Stimulated activated naive CD4-positive, alpha-beta T cell (primary cell): ENCODE measurements around the gene ZSCAN22.

Experiments used
- DNase-seq, 6 experiments: peaks; one replicate each; lab custom pipeline; 2025; lab: John Stamatoyannopoulos, UW

The ZSCAN22 gene

DNA sequence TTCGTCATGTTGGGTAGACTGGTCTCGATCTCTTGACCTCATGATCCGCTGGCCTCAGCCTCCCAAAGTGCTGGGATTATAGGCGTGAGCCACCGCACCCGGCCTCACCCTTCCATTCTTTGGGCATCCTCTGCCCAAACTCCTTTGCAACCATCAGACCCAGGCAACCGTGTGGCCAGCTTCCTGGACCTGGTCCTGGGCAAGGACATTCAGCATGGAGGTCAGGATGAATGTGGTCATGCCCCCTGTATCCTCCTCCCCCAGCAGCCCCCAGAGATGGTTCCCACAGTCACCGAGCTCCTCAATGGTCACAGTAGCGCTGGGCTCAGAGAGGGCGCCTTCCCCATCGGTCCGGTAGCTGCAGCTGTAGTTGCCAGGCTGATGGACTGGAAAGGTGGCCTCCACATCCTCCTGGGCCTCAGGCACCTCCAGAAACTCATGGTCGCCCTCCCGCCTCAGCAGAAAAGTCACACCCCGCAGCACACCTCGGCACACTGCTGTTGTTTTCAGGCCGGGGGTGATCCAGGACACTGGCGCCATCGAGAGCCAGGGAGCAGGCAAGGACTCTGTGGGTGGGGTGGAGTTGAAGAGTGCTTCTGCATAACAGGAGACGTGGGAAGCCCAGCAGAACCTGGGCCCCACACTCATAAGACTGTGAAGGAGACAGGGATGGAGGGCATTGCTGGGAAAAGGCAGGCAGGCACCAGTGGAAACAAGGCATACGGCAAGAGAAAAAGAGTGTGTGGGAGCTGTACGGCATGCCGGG is 25.4 kb downstream of the ZSCAN22 start:
- no peak for DNase-seq

DNA sequence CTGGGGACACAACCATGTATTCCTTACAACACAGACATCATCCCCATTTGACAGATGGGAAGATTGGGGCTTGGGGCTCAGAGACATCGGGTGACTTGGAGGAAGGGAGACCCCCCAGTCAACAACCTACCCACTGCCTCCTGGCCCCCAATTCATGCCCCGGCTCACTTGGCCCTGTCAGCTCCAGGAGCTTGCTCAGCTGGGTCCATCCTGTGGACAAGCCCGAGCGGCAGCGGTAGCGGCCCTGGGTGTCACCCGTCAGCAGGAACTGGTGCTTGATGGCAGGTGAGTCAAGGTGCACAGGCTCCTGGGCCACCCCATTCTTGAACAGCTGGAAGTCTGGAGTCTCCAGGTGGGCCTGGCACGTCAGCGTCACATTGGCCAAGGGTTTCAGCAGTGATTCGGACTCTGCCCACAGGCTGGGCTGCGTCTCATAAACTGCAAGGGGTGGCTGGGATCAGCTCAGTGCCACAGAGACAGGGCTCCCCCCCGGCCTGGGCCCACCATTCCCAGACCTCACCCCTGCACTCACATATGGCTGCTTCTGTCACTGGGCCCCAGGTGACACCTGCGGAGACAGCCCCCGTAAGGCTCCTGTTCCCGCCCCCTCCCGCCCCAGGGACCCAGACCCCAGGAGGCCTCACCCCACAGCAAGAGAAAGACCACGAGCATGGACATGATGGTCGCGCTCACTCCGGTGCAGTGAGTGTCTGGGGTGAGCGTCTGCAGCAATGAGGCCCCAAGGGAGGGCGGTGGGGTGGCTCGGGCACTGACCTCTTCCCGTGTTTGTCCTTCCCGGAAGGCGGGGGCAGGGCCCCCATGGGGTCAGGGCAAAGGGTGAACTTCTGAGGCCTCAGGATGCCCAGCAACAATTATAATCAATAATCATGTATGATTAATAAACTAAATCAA is 26.2 kb downstream of the ZSCAN22 start, which contains the start of gene A1BG:
Gene A1BG, minus strand, starts transcription at position 733 of the 912 bp plus-strand sequence. Its CDS starts 55 bp downstream, at position 678.
- DNase-seq, result no peak

DNA sequence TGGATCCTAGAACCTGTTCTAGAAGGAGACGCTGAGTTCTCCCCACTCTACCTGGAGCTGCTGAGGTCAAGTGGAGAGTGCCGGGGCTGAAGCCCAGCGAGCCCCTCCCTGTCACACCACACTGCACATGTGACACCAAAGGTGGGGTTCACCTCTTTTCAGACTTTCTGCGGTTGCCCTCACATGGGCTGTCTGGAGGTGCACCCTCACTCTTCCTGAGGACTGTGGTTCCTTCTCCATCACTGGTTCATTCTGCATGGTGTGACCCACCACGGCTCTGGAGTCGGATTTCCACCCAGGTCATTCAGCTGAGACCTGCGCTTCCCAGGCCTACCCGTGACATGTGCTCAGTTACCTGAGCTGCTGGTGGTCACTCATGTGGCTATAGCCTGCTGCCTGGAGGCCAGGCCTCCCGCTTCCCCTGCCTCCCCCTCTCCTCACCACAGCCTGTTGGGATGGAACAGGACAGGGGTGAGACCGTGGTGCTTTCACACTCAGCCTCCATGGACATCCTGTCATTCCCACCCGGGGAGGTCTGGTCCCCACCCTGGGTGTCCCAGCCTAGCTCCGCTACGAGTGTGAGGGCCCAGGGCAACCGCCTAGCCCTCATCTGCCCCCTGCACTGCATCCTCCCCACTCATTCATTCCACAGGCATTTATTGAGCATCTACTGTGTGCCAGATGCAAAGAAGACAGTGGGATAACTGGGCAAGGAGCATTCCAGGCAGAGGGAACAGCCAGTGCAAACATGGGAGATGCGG is 27.1 kb downstream of the ZSCAN22 start:
- DNase-seq, result no peak

DNA sequence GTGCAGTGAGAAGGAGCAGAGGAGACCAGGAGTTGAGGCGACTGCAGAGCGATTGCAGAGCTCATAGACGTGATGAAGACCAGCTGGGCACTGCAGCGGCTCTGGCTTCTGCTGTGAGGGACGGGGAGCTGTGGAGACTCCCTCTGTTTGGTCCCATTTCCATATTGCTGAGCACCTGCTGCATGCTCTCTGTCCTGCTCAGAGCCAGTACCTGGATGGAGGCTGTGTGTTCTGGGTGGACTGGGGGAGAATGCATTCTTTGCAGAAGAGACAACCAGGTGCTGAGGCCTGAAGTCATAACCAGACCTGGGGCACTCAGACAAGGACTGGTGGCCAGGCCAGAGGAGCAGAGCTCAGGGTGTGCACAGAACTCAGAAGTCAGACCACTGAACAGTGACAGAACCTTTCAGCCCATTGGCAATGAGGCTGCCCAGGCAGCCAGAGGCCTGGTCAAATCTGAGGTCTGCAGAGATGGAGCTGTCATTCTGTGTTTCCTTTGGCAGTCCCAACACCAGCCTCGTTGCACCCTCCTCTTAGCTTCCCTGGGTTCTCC is 27.8 kb downstream of the ZSCAN22 start:
- DNase-seq, result no peak

DNA sequence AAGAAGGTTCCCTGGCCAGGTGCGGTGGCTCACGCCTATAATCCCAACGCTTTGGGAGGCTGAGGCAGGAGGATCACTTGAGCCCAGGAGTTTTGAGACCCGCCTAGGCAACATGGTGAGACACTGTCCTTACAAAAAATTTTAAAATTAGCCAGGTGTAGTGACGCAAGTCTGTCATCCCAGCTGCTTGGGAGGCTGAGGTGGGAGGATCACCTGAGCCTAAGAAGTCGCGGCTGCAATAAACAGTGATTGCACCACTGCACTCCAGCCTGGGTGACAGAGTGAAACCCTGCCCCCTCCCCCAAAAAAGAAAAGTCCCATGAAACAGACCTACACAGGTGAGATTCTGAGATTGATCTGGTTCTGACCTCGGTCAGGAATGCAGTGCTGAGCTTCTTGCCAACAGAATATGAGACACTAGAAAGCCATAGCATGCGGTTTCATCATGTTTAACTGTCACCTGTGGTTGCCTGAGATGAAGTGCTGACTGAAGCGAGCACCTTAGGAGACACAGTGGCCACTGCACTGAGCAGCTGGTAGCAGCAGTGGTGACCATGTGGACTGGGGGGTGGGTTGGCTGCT is 28.5 kb downstream of the ZSCAN22 start:
- no peak for DNase-seq

DNA sequence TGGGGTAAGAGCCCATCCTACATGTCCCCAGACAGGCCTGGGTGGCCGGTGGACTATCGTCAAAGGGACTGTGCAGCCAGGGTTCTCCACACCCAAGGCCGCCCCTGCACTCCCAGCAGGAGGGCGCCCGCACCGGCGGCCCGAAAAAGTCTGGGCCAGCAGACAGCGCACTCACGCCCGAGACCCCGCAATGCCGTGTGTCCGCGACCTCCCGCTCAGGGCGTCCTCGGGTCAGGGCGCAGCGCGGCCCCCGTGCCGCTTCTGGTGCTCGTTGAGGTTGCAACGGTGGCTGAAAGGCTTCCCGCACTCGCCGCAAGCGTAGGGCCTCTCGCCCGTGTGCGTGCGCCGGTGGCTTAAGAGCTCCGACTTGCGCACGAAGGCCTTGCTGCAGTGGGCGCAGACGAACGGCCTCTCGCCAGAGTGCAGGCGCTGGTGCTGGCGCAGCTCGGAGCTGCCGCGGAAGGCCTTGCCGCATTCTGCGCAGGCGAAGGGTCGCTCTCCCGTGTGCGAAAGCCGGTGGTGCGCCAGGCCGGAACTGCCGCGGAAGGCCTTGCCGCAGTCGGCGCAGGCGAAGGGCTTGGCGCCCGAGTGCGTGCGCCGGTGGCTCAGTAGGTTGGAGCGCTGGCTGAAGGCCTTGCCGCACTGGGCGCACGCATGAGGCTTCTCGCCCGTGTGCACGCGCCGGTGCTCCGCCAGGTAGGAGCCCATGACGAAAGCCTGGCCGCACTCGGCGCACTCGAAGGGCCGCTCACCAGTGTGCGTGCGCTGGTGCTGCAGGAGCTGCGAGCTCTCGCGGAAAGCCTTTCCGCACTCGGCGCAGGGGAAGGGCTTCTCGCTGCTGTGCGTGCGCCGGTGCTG is 29.3 kb downstream of the ZSCAN22 start:
- DNase-seq, result peak; percentile 21 to 72 (median 34)

DNA sequence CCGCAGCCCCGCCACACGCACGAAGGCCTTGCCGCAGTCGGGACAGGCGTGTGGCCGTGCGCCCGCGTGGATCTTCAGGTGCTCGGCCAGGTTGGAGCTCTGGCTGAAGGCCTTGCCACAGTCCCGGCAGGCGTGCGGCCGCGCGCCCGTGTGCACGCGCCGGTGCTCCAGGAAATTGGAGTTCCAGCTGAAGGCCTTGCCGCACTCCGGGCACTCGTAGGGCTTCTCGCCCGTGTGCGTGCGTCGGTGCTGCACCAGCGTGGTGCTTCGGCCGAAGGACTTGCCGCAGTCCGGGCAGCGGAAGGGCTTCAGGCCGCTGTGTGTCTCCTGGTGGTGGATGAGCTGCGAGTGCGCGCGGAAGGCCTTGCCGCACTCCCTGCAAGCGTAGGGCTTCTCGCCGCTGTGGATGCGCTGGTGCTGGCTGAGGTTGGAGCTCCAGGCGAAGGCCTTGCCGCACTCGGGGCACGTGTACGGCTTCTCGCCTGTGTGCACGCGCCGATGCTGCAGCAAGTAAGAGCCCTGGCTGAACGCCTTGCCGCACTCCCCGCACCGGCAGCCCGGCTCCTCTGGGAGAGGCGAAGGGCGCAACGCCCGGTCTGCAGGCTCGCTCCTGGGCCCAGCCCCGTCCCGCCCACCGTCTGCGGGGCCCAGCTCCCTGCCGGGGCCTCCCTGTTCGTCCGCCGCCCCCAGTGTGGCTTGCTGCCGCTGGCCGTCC is 30.1 kb downstream of the ZSCAN22 start:
- peak in 1 of 6 experiments; percentile 34 for DNase-seq

DNA sequence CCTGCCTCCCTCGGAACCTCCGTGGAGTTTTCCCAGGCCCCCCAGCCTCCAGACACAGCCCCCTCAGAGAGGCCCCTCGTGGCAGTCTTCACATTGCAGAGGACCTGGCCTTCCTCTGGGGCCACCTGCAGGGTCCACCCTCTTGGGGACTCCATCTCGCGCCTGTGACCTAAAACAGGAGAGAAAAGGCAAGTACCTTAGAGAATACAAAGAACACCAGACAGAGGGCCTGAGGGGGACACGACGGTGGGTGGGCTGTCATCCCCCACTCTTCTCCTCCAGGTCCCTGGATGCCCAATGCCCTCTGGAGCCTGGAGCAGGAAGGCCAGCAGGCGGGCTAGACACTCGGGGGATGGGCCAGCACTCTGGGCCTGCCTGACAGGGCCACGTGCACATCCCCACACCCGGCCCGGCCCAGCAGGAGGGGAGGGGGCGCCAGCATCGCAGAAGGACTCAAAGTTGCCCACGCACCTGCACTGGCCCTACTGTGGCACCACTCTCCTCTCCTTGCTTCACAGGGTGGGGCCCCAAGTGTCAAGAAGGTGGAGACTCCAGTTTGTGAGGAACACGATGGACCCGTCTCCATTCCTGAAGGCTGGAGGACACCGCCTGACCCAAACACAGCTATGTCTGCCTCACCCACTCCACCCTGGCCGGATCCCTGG is 30.8 kb downstream of the ZSCAN22 start:
- no peak for DNase-seq

DNA sequence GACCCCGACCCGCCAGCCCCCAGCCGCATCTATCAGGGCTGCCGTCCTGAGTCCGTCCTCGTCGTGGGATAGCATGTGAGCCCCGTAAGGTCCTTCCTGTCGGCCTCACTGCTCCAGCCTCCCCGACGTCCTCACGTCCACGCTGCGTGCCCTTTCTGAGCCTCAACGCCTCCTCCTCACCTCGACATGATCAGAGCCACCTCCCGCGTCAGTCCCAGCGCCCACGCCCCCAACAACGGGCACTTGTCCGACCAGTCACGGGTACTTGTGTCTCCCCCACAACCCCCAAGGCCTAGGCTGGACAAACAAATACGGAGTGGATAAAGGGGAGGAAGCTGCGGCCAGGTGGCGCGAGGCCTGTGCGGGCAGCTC is 35.1 kb downstream of the ZSCAN22 start:
- DNase-seq, result peak in 4 of 6 experiments; percentile 13 to 38 (median 30)

DNA sequence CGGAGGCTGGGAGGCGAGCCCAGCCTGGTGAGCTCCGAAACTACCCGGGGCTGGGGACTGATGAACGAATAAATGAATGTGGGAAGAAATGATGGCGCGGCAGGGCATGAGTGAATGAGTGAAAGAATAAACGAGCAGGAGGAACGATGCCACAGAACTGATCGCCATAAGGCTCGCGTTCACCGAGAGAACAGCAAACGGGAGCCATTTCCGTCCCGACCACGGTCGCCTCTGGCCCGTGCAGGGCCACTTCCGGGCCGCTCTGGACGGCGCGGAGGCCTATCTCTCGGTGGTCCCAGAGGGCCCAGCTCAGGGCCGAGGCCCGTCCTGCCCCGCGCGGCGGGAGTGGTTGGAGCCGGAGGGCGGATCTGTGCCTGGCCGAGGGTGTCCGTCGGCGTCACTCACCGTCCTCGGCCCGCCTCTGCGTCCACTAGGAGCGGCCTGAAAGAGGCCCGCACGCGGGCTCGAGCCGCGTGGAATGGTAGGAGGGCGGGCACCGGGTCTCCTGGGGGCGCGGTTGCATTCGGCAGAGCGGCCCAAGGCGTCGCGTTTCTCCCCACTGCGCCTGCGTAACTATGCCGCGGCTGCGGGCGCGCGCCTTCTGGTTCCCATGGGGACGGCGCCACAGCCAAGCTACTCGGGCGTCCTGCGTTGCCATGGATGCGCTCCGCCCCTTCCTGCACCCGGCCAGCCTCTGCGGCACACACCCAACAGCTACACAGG is 35.6 kb downstream of the ZSCAN22 start, which contains the start of gene ZNF497:
Gene ZNF497, minus strand, starts transcription at position 480 of the 723 bp plus-strand sequence. CDS start 5,116 bp downstream, outside the sequence.
- peak; percentile 90 to 95 (median 94) for DNase-seq

DNA sequence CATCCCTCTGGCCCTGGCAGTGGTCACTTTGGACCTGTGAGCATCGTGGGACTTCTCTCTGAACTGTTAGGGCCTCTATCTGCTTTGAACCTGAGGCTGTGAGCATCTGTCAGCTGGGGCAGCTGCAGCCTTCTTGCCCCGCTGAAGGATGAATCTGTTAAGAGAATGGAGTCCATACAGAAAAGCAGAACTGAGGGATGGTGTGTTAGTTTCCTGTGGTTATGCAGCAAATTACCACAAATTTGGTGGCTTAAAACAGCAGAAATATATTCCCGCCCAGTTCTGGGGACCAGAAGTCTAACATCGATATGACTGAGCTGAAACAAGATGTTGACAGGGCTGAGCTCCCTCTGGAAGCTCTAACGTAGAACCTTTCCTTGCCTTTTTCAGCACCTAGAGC is 37.4 kb downstream of the ZSCAN22 start:
- no peak for DNase-seq

DNA sequence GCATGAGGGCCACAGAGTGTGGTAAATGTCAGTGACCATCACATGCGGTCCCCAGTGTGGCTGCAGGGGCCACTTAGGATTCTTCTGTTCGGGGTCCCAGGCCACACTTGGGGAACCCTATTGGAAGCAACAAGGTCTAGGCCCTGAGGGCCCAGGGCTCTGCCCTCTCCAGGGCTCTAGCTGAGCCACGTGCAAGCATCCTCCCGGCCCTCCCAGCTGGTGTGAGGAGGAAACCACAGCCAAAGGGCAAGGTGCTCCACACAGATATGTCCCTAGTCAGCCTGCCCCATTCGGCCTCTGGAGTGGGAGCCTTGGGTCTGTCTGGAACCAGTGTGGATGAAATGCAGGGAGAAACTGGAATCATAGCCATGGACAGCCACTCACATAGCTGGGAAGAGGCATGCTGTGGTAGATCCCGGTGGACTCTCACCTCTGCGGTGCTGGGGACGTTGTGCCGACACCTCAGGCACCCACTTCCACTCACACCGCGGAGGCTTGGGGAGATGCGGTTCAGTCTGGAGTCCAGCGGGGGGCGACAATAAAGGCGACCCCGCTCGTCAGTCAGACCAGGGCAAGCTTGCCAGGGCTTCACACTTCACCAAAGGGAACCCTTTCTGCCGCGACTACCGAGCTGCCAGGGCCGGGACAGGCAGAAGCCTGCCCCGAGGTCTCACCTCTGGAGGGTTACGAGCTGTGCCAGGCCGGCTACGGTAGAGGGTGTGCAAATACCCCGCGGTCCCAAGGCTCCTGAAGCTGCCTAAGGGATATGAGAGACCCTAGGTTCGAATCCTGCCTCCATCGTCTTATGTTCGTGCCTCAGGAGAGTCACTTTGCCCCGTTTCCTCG is 40.0 kb downstream of the ZSCAN22 start:
- DNase-seq, result no peak

DNA sequence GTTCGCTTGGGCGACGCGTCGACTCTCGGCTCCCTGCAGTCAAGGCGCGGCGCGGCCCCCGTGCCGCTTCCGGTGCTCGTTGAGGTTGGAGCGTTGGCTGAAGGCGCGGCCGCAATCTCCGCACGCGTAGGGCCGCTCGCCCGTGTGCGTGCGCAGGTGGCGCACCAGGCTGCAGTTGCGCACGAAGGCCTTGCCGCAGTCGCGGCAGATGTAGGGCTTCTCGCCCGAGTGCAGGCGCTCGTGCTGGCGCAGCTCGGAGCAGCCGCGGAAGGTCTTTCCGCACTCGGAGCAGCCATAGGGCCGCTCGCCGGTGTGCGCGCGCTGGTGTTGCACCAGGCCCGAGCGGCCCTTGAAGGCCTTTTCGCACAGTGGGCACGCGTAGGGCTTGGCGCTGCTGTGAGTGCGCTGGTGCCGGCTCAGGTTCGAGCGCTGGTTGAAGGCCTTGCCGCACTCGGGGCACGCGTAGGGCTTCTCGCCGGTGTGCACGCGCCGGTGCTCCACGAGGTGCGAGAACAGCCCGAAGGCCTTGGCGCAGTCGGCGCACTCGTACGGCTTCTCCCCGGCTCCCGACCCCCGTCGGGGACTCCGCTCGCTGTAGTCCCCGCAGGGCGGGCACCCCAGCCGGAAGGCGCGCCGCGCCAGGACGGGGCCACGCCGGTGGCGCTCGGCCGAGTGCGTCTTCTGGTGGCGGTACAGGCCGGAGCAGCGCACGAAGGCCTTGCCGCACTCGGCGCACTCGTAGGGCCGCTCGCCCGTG is 41.1 kb downstream of the ZSCAN22 start:
- DNase-seq, result no peak

DNA sequence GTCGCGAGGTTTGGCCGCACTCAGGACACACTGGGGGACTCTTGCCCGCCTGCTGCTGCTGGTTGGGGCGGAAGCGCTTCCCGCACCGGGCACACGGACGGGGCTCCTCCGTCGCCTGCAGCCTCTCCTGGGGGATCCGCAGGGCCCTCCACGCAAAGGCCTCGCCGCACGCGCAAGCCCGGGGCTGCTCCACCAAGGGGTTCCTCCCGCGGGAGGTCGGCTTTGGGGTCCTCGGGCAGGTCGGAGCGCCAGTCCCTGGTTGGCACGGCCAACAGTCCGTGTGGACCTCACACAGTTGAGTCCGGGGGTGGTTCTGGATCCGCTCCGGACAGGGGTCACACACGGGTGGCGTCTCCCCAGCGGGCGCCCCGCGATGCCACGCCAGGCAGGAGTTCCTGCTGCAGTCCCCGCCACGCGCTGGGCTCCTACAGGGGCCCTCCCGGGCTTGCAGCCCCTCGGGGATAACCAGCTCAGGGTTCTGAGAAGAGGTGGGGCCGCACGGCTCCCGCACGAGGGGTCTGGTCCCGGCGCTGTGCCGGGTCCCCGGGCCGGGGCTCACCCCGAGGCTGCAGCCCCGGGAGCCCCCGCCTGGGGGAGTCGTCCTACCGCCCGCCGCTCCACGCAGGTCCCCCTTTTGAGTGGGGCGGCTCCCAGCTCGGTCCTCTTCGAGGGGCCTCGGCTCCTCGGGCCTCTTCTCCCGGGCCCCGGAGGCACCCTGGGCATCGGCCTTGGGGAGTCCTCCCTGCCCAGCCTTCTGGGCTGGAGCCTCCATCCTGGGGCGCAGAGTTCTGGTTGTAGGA is 42.0 kb downstream of the ZSCAN22 start:
- DNase-seq, result no peak

DNA sequence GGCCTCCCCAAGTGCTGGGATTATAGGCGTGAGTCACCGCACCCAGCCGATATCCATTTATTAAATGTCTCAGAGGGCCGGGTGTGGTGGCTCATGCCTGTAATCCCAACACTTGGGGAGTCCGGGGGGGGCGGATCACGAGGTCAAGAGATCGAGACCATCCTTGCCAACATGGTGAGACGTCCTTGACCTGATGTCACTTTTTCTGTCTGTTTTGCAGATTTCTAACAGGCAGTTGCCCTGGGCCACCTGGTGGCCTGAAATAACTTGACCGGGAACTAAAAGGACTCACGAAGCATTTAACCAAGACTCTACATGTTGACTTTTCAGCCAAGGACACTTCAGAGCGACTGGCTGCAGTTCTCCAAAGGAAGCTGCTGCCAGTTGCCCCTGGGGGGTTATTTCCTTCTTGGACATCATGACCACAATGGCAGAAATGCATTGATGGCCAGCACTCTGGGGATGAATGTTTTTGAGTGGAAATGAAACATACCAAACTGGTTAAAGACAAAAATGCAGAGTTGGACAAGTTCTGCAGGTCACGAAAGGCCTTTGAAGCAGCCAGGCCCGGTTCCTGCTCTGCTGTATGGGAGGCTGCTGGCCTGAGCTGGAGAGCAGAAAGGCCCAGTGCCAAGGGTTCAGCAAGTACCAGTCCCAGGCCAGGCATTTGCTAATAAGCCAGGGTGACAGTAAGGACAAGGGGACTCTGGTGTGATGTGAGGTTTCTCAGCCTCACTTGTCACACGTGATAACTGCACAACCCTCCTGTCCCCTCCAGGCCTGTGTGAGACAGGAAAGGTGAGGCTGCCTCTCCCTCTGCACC is 45.7 kb downstream of the ZSCAN22 start:
- no peak for DNase-seq
